Stimulated activated CD4-positive, alpha-beta T cell treated with anti-CD3 and anti-CD28 coated beads, TNF-alpha, amount 100 ng/mL, for 24 hours (primary cell): ENCODE measurements around the gene TAF8.

Source experiments
- DNase-seq, 3 experiments: peaks; one replicate each; pipeline ENCODE4 v3.0.0-alpha.2; 2020; ENCODE audit warnings: low read depth in 3 of 3

TAF8 gene

GRCh38 chr6:42123379-42124103 is 73.2 kb downstream of the TAF8 start:
- no peak for DNase-seq

GRCh38 chr6:42124223-42124836 is 74.0 kb downstream of the TAF8 start:
- DNase-seq, result no peak

- DNase-seq, result no peak
Observed at GRCh38 chr6:42125231-42125630, 74.9 kb downstream of the TAF8 start.

DNA sequence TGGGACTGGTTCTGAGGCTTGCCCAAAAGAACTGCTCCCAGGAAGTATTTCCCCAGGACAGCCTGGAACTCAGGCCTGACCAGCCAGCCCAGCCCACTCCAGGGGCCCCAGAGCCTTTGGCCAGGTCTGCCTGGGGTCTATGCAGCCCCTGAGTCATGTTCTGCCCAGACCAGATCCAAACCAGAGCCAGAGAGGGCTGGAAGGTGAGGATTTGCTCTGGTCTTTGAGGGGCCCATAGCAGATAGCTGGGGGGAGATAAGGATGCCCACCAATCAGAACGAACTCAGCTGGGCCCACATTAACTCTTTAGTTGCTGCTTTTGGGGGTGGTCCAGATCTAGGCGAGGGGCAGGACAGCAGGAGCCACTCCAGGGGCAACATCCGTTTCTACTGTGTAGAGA is 75.3 kb downstream of the TAF8 start:
- DNase-seq, result no peak

GRCh38 chr6:42128460-42129359 is 78.4 kb downstream of the TAF8 start:
- no peak for DNase-seq

DNA sequence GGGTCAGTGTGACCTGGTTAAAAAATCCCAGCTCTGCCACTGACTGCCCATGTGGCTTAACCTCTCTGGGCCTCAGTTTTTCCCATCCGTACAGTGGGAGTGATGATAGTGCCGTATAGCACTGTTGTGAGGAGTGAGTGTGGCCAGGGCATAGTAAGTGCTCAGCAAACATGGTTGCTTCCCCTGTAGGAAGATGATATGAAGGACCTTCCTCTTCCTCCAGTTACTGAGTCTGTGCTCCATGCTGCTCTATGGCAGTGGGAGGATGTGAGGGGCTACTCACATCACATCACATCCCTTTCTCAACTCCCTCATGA is 79.0 kb downstream of the TAF8 start:
- no peak for DNase-seq

GRCh38 chr6:42131531-42131930 is 81.2 kb downstream of the TAF8 start:
- DNase-seq, result no peak

DNA sequence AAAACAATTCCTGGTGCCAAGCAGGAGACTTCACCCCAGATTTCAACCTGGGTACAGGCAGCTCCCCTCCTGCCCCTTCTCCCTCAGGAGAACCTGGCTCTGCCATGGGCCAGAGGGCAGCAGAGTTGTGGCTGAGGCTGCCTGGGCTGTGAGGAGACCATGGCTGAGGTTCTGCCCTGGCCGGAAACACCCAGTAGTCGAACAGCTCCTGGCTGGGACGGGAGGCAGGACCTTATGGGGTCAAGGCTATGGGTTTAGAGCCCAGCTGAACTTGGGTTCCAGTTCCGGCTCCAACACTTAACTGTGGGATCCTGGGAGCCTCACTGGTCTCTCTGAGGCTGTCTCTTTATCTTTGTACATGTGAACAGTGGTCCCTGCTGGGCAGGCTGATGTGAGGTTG is 83.6 kb downstream of the TAF8 start:
- no peak for DNase-seq

- DNase-seq, result no peak
Observed at GRCh38 chr6:42135161-42135560, 84.8 kb downstream of the TAF8 start.

- no peak for DNase-seq
Observed at GRCh38 chr6:42135722-42136121, 85.4 kb downstream of the TAF8 start.

- peak in 1 of 3 experiments; percentile 25 for DNase-seq
Observed at GRCh38 chr6:42136508-42137193, 86.3 kb downstream of the TAF8 start.
